GM18867 (cell line): Measurements from ENCODE around the gene SRSF11.
A peak's percentile ranks its signal among the peaks of the same experiment; 100 is the strongest.

Source experiments
- ATAC-seq: cut with Tn5 transposase; IDR thresholded peaks from one replicate; pipeline ENCODE4 v1.9.1; 2021; ENCODE audit warnings: mild to moderate bottlenecking, moderate library complexity; ENCODE audit not compliant: unreplicated experiment

SRSF11 gene

DNA sequence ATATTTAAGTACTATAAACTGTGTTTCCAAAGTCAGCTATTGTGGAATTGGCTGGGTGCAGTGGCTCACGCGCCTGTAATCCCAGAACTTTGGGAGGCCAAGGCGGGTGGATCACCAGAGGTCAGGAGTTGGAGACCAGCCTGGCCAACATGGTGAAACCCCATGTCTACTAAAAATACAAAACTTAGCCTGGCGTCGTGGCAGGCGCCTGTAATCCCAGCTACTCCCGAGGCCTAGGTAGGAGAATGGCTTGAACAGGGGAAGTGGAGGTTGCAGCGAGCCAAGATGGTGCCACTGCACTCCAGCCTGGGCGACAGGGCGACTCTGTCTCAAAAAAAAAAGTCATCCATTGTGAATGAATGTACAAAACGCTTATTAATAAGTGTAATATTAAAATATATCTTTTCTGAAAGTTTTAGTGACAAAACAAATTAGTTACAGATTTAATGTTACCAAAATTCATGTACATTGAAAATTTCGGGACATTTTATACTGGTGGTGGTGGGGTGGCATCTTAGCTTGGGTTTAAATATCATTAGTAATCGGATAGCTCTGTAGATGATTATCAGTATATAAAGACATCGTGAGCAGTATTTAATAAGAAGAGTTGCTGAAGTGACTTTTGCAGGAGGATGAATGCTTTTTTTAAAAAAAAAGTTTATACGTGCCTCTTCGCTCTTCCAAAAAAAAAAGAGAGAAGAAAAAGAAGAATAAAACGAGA is 503 bp upstream of the SRSF11 start:
- peak; percentile 7 for ATAC-seq

GRCh38 chr1:70222716-70223235 is 1.6 kb downstream of the SRSF11 start:
- no peak for ATAC-seq

- ATAC-seq: no peak
Observed at GRCh38 chr1:70224954-70225353, 3.8 kb downstream of the SRSF11 start.

GRCh38 chr1:70227439-70227838 is 6.3 kb downstream of the SRSF11 start:
- no peak for ATAC-seq

DNA sequence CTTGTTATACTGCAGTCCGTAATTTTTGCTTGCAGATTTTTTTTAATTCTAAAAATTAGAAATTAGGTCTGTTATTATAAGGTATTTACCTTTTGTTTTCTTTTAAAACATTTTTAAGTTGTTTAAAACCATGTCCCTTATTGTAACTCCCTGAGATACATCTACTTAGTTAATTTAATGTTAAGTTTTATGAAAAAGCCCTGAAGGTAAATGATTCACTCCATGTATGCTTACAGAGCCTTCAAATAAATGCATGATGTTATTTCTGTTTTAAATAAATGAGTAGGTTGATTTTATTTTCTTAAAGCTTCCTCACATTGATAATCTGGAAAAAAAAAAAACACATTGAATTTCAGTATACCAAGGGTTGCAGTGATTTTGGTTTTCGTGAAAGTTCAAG is 7.5 kb downstream of the SRSF11 start:
- no peak for ATAC-seq

- no peak for ATAC-seq
Observed at GRCh38 chr1:70231475-70231874, 10.3 kb downstream of the SRSF11 start.

GRCh38 chr1:70234733-70235132 is 13.6 kb downstream of the SRSF11 start:
- ATAC-seq: no peak

DNA sequence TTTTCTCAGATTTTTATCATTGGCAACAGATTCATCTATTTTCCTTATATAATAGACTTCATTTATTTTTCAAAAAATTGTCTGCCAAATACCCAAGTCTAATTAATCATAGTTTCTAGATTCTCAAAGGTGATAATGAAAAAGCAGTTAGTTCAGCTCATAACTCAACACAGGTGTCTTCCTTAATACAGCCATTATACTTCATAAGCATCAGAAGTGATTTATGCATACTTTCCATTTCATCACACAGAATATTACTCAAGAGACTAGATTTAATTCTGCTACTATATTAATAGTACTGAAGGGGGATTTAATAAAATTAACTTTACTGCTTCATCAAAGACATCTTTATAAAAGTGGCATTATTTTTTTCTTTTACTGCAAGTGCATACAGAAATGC is 18.8 kb downstream of the SRSF11 start:
- no peak for ATAC-seq

DNA sequence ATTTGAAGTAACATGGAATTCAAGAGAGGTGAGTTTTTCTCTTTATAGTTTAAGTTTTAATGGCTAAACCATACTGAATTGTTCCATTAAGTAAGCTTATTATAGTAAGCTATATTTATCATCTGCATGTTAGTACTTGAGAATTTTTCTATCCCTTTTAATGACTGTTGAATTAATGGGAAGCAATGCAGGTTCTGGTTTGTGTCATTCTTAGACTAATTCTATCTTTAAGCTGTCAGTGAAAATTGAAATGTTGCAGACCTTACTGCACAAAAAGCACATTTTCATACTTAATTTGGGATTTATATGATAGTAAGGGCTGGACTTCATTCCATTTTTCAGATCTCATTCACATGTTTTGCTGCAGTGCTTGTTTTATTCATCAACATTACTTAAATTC is 25.9 kb downstream of the SRSF11 start:
- ATAC-seq: no peak

GRCh38 chr1:70247768-70248167 is 26.6 kb downstream of the SRSF11 start:
- ATAC-seq: no peak

DNA sequence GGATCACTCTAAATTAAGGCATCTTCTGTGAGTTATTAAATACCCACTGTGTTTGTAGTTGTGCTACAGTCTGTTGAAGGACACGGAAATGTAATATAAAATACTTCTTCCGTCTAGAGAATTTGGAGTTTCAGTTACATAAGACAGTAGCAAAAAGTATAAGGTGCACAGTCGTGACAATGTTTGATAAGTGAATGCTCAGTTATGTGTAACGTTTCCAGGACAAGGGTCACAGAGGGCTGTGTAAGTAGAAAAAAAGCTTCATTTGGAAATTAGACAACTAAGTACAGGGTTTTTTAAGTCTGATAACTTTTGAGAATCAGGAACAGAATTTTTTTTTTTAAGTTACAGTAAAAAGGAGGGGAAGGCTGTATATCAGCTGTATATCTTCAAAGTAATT is 27.5 kb downstream of the SRSF11 start:
- ATAC-seq: no peak

DNA sequence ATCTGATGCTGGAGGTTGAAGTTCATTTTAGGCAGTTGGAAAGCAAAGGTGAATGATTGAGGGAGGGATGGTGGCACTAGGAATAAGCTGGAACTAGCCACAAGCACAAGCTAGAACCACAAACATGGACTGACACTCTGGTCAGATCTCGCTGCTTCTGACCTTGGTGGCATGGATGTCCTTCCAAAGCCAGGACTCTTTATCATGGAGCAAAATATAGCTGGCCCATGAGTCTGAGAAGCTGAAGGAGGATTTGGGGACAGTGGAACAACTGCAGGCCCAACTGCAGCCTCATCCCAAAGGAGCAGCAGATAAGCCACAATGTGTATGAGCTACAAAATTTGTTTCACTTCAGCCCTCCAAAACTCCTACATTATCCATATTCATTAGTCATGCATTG is 35.5 kb downstream of the SRSF11 start:
- no peak for ATAC-seq

DNA sequence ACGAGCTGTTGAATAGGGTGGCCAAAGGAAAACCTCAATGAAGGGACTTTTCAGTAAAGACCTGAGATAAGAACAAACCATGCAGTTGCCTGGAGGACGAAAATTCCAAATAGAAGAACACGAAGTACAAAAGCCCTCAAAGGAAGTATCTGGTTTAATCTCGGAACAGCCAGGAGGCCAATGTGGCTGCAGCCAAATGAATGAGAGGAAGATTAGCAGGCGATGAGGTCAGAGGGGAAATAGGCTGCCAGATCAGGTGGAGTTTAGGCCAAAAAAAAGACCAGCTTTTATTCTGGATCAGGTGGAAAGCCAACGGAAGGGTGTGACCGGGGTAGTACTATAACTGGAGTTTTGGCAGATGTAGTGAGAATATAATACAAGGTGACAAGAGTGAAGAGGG is 43.7 kb downstream of the SRSF11 start:
- no peak for ATAC-seq

- no peak for ATAC-seq
Observed at GRCh38 chr1:70265946-70266345, 44.8 kb downstream of the SRSF11 start.

DNA sequence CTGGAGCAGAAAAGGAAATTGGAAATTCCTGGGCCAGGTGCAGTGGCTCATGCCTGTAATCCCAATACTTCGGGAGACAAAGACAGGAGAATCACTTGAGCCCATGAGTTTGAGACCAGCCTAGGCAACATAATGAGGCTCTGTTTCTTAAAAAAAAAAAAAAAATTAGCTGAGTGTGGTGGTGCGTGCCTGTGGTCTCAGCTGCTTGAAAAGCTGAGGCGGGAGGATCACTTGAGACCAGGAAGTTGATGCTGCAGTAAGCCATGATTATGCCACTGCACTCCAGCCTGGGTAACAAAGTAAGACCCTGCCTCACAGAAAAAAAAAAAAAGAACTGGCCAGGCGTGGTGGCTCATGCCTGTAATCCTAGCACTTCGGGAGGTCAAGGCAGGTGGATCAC is 56.7 kb downstream of the SRSF11 start:
- no peak for ATAC-seq

DNA sequence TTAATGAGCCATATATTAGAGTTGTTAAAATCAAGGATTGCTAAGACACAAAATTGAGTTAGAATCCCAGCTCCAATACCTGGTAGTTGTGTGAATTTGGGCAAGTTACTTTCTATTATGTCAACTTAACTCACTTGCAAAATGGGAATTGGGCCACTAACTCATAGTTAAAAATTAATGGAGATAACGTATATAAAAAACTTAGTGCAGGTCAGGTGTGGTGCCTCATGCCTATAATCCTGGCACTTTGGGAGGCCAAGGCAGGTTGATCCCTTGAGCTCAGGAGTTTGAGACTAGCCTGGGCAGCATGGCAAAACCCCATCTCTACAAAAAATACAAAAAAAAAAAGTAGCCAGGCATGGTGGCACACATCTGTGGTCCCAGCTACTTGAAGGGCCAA is 57.5 kb downstream of the SRSF11 start:
- ATAC-seq: no peak

GRCh38 chr1:70284366-70284765 is 63.2 kb downstream of the SRSF11 start:
- ATAC-seq: no peak

- ATAC-seq: no peak
Observed at GRCh38 chr1:70286453-70286852, 65.3 kb downstream of the SRSF11 start.

- ATAC-seq: no peak
Observed at GRCh38 chr1:70288166-70288565, 67.0 kb downstream of the SRSF11 start.

DNA sequence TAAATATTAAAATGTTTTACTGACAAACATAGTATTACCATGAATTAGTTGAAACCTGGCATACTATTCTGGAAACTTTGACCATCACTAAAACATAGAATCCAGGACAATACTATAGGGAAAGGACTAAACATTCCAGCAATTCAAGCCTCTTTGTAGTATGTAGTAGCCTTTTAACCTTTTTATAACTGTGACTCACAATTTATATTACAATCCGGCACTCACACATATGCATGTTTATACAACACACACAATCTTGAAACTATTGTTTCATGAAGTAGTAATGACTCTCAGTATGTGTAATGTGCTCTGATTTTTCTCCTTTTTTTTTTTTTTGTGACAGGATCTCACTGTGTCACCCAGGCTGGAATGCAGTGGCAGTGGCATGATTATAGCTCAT is 69.0 kb downstream of the SRSF11 start:
- no peak for ATAC-seq

- no peak for ATAC-seq
Observed at GRCh38 chr1:70293186-70293843, 72.1 kb downstream of the SRSF11 start.

GRCh38 chr1:70295749-70296148 is 74.6 kb downstream of the SRSF11 start:
- ATAC-seq: no peak

- no peak for ATAC-seq
Observed at GRCh38 chr1:70299472-70299871, 78.3 kb downstream of the SRSF11 start.
